ENCODE measurements around the gene FBLN5.

DNA sequence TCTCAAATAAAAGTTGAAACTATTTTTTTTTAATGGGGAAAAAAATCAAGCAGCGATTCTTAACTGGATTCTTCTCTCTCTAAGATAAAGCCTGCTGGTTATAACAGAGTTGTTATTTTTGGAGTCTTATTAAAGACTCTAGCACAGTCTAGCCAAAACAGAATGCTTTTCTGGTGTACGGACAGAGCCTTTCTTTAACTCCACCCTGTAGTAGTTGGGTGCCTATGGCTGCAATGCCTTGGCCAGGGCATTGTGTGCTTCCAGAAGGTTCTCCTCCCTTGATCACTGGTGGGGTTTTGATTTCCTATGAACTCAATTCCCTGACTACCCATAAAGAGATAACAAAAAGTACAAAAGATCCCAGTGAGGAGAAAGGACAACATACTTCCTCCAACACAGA lies 44.4 kb downstream of the FBLN5 start:
- TF ChIP-seq, protein P1, sequence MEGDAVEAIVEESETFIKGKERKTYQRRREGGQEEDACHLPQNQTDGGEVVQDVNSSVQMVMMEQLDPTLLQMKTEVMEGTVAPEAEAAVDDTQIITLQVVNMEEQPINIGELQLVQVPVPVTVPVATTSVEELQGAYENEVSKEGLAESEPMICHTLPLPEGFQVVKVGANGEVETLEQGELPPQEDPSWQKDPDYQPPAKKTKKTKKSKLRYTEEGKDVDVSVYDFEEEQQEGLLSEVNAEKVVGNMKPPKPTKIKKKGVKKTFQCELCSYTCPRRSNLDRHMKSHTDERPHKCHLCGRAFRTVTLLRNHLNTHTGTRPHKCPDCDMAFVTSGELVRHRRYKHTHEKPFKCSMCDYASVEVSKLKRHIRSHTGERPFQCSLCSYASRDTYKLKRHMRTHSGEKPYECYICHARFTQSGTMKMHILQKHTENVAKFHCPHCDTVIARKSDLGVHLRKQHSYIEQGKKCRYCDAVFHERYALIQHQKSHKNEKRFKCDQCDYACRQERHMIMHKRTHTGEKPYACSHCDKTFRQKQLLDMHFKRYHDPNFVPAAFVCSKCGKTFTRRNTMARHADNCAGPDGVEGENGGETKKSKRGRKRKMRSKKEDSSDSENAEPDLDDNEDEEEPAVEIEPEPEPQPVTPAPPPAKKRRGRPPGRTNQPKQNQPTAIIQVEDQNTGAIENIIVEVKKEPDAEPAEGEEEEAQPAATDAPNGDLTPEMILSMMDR (IDR thresholded peaks at IDR 0.05), result no peak
- no peak for TF ChIP-seq POLR2A (IDR thresholded peaks at IDR 0.05)
